GM12892 (cell line): Measurements from ENCODE around the gene CCNO.

Experiments used
- POLR2A ChIP-seq: IDR thresholded peaks from 2 replicates; pipeline ENCODE4 v1.6.1; 2011; ENCODE audit warnings: low read depth, low read length, control low read depth
- POLR2AphosphoS5 ChIP-seq: IDR thresholded peaks from 2 replicates; pipeline ENCODE4 v1.6.1; 2011; ENCODE audit warnings: low read depth, low read length, control low read depth
- TAF1 ChIP-seq: IDR thresholded peaks from 2 replicates; pipeline ENCODE4 v1.6.1; 2011; ENCODE audit warnings: low read depth, mild to moderate bottlenecking, control low read depth, low read length, borderline replicate concordance

GRCh38 chr5:55232985-55233928, at the start of gene CCNO:
- TF ChIP-seq POLR2A (no peak), POLR2AphosphoS5 (no peak), TAF1 (no peak)
